ENCODE measurements around the gene ZP4.

GRCh38 chr1:237938553-237938952 is 47.8 kb upstream of the ZP4 start:
- TF ChIP-seq L3MBTL2 (conservative IDR thresholded peaks at IDR 0.05) (no peak), ZNF384 (IDR thresholded peaks at IDR 0.05) (no peak), SP1 (IDR thresholded peaks at IDR 0.05) (no peak)

All from HEK293T (cell line).